Measurements from ENCODE around the gene BUD23.

Gene BUD23

DNA sequence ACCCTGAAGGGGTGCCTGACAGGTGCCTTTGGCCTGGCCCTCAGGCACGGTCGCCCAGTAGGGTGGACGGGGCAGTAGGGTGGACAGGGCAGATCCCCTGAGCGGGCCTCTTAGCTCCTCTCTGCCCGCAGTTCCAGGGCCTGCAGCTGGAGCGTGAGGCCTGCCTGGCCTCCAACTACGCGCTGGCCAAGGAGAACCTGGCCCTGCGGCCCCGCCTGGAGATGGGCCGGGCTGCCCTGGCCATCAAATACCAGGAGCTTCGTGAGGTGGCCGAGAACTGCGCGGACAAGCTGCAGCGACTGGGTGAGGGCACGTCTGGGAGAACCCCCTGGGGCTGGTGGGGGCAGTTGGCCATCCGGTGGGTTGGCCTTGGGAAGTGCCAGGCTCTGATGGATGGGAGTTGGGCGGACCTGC lies 14.1 kb upstream of the BUD23 start:
- no peak for TF ChIP-seq POLR2AphosphoS5 (IDR thresholded peaks at IDR 0.05; ENCODE audit: low read depth, low read length)
- TF ChIP-seq, protein P1, sequence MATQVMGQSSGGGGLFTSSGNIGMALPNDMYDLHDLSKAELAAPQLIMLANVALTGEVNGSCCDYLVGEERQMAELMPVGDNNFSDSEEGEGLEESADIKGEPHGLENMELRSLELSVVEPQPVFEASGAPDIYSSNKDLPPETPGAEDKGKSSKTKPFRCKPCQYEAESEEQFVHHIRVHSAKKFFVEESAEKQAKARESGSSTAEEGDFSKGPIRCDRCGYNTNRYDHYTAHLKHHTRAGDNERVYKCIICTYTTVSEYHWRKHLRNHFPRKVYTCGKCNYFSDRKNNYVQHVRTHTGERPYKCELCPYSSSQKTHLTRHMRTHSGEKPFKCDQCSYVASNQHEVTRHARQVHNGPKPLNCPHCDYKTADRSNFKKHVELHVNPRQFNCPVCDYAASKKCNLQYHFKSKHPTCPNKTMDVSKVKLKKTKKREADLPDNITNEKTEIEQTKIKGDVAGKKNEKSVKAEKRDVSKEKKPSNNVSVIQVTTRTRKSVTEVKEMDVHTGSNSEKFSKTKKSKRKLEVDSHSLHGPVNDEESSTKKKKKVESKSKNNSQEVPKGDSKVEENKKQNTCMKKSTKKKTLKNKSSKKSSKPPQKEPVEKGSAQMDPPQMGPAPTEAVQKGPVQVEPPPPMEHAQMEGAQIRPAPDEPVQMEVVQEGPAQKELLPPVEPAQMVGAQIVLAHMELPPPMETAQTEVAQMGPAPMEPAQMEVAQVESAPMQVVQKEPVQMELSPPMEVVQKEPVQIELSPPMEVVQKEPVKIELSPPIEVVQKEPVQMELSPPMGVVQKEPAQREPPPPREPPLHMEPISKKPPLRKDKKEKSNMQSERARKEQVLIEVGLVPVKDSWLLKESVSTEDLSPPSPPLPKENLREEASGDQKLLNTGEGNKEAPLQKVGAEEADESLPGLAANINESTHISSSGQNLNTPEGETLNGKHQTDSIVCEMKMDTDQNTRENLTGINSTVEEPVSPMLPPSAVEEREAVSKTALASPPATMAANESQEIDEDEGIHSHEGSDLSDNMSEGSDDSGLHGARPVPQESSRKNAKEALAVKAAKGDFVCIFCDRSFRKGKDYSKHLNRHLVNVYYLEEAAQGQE (IDR thresholded peaks at IDR 0.05; ENCODE audit: insufficient read depth in 1 of 2, low read depth in 2 of 2, low read length in 2 of 2) = no peak
- TF ChIP-seq SIN3A (IDR thresholded peaks at IDR 0.05; ENCODE audit: borderline replicate concordance, insufficient read depth, low read length) = no peak
- no peak for TF ChIP-seq FOXP2 (optimal IDR thresholded peaks at IDR 0.05; ENCODE audit: borderline replicate concordance, extremely low read depth, extremely low read length, insufficient read depth)
- no peak for TF ChIP-seq TAF1 (IDR thresholded peaks at IDR 0.05; ENCODE audit: borderline replicate concordance, insufficient read depth, low read length)

DNA sequence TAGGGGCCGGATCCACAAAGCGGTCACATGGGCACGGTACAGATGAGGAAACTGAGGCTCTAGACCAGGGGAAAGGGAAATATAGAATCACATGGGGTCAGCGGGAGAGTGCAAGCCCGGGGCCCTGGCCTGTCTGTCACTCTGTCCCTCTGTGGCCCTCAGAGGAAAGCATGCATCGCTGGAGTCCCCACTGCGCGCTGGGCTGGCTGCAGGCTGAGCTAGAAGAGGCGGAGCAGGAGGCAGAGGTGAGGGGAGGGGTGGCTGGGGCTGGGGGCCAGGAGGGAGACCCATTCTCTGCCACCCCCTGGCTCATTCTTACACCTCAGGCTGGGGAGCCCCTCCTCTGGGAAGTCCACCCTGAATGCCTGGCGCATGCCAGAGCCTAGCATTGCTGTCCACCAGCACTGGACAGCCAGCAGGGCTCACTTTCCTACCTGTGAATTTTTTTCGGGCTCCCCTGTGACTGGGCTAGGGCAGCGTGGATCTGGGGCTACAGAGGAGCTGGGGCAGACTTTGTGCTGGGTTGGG lies 13.5 kb upstream of the BUD23 start:
- TF ChIP-seq SIN3A (IDR thresholded peaks at IDR 0.05; ENCODE audit: borderline replicate concordance, insufficient read depth, low read length) (no peak), FOXP2 (optimal IDR thresholded peaks at IDR 0.05; ENCODE audit: borderline replicate concordance, extremely low read depth, extremely low read length, insufficient read depth) (no peak), POLR2AphosphoS5 (IDR thresholded peaks at IDR 0.05; ENCODE audit: low read depth, low read length) (no peak), TAF1 (IDR thresholded peaks at IDR 0.05; ENCODE audit: borderline replicate concordance, insufficient read depth, low read length) (no peak)
- TF ChIP-seq, protein P1 (IDR thresholded peaks at IDR 0.05; ENCODE audit: insufficient read depth in 1 of 2, low read depth in 2 of 2, low read length in 2 of 2) = no peak

DNA sequence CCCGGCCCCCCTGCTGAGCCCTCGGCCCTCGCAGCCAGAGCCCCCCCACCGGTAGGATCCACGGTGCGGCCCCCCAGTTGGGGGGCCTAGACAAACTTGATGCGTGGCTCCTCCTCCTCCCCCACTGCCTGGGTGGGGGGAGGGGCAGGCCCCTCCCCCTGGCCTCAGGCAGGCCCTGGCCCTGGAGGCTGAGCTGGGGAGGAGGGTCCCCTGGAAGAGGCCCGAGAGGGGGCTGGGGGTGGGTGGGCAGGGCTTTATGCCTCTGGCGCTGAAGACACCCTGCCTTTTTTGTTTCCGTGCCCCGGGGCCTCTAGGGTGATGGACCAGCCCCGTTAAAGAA lies 12.1 kb upstream of the BUD23 start:
- TF ChIP-seq FOXP2 (optimal IDR thresholded peaks at IDR 0.05; ENCODE audit: borderline replicate concordance, extremely low read depth, extremely low read length, insufficient read depth) (no peak), TAF1 (IDR thresholded peaks at IDR 0.05; ENCODE audit: borderline replicate concordance, insufficient read depth, low read length) (no peak), POLR2AphosphoS5 (IDR thresholded peaks at IDR 0.05; ENCODE audit: low read depth, low read length) (no peak), SIN3A (IDR thresholded peaks at IDR 0.05; ENCODE audit: borderline replicate concordance, insufficient read depth, low read length) (no peak)
- TF ChIP-seq, protein P1 (IDR thresholded peaks at IDR 0.05; ENCODE audit: insufficient read depth in 1 of 2, low read depth in 2 of 2, low read length in 2 of 2) = no peak

DNA sequence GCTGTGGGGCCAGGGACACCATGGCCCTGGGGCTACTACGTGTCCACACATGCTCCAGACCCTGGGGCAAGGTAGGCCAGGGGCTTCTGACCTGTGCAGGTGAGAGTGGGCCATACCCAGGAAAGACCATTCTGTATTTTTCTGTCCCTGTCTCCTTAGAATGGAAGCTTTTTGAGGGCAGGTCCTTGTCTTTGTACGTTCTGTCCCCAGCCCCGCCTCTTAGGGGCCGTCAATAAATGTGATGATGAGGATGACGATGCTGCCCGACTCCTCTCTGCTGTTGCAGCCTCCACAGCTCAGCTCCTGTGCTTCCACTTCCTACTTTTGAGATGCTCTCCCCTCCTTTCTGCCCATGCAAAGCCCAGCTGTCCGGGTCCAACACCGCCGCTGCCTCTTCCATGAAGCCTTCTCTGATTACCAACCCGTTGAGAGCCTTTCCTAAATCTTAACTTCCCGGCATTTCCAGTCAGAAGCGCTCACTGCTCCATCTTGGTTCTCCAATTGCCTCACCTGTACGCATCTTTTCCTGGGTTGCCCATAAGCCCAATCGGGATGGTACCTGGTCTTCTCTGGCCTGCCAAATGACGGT lies 11.4 kb upstream of the BUD23 start:
- TF ChIP-seq POLR2AphosphoS5 (IDR thresholded peaks at IDR 0.05; ENCODE audit: low read depth, low read length) = no peak
- TF ChIP-seq TAF1 (IDR thresholded peaks at IDR 0.05; ENCODE audit: borderline replicate concordance, insufficient read depth, low read length) = no peak
- TF ChIP-seq, protein P1 (IDR thresholded peaks at IDR 0.05; ENCODE audit: insufficient read depth in 1 of 2, low read depth in 2 of 2, low read length in 2 of 2) = no peak
- no peak for TF ChIP-seq SIN3A (IDR thresholded peaks at IDR 0.05; ENCODE audit: borderline replicate concordance, insufficient read depth, low read length)
- TF ChIP-seq FOXP2 (optimal IDR thresholded peaks at IDR 0.05; ENCODE audit: borderline replicate concordance, extremely low read depth, extremely low read length, insufficient read depth) = no peak

Data from PFSK-1 (cell line).